Effector memory CD8-positive, alpha-beta T cell (primary cell): Measurements from ENCODE around the gene ABCB10.
"Not testable (repeated sequence)": the region's sequence is repeated elsewhere in the genome, so short reads cannot be mapped to it uniquely, and the experiment has no call there.

Source experiments
- ATAC-seq: fragments of 150-1000 bp; cut with Tn5 transposase; replicated peaks from 2 replicates; pipeline ENCODE4 v1.10.0; 2021; ENCODE audit warnings: mild to moderate bottlenecking, moderate library complexity
- DNase-seq, 3 experiments: peaks; one replicate each; pipeline ENCODE4 v3.0.0; 2021
- H3K27ac Mint-ChIP-seq, 2 donors: one replicate each; pipeline ENCODE4 v1.8.0; 2022; ENCODE audit warnings: mild to moderate bottlenecking in 2 of 2, mixed read lengths in 2 of 2, moderate library complexity in 2 of 2
- H3K27me3 Mint-ChIP-seq, 2 donors: one replicate each; pipeline ENCODE4 v1.8.0; 2022; ENCODE audit warnings: mixed read lengths in 2 of 2
- H3K36me3 Mint-ChIP-seq: one replicate; pipeline ENCODE4 v1.8.0; 2022; ENCODE audit warnings: mild to moderate bottlenecking, moderate library complexity, mixed read lengths; ENCODE audit not compliant: insufficient read depth
- H3K4me1 Mint-ChIP-seq, 2 donors: one replicate each; pipeline ENCODE4 v1.8.0; 2022; ENCODE audit warnings: low read depth in 2 of 2, mixed read lengths in 2 of 2
- H3K4me3 Mint-ChIP-seq, 2 donors: one replicate each; pipeline ENCODE4 v1.8.0; 2022; ENCODE audit warnings: mild to moderate bottlenecking in 2 of 2, mixed read lengths in 2 of 2, moderate library complexity in 2 of 2
- H3K9me3 Mint-ChIP-seq, 2 donors: one replicate each; pipeline ENCODE4 v1.8.0; 2022; ENCODE audit warnings: mixed read lengths in 2 of 2
- total RNA-seq, 9 experiments: gene quantifications; one replicate each; lab custom pipeline; 2026; lab: John Stamatoyannopoulos, UW

Gene ABCB10
- 25.1 to 44.6 (median 34.1) reads per million in 9 experiments for total RNA-seq

DNA sequence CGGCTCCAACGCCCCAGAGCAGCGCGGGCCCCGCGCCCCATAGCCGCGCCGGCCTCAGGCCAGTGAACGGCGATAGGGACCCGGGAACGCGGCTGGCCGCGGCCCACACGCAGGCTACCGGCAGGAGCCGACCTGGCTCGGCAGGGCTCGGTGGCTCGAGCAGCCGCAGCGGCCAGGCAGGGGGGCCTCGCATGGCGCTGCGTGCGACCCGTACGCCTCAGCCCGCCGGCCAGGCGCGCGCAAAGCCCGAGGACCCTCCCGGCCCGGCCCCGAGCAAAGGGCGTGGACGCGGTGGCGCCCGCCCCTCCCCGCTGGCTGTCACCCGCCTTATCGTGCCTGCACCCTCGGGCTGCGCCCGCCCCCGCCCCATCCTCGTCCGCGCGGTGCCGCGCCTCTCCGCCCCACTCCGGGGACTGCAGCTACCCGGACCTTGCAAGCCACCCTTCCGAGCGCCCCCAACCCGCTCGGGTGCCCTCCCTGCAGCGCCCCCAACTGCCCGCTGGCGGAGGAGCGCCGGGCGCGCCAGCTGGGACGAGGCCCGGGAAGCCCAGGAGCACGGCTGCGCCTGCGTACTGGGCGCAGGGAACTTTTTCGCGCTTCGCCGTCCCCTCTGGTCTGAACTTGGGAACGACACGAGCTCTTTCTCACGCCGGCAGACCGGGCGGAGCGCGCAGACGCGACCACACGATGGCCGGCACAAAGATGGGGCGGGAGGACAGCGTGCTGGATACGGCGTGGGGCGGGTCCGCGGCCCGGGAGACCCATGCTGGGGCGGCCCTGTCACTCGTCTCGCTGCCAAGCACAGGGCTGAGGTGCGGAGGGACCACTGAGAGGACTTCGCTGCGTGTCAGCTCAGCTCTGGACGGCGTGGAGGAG, at the start of gene ABCB10:
ABCB10 (minus strand) TSS at position 248 of the 876 bp plus-strand sequence; CDS start at position 193, 55 bp downstream.
- peak within 1 kb of the TSS; percentile 92 to 94 for H3K4me3 Mint-ChIP-seq
- peak within 1 kb of the TSS; percentile 83 to 87 for H3K27ac Mint-ChIP-seq

DNA sequence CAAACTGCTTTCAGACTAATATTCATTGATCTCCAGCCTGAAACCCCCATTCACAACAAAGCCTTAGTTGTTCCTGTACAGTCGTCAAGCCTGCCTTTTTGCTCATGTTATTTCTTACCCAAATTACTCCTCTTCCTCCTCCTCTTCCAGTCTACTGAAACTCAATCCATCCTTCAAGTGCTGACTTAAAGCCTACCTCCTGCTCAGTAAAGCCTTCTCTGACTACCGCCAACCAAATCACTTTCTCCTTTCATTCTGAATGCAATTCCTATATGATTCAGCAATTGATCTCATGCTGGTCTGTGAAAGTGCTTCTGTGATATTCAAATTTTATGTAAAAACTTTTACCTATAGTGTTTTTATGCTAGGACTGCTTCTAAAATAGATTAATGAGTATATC, 48.9 kb upstream of the ABCB10 start:
- Mint-ChIP-seq H3K4me3 (no peak overlapping the region), H3K27me3 (no peaks in the 10 kb centered on the region), H3K4me1 (peaks cover 0 to 4% of the 10 kb centered on the region in 2 donors), H3K9me3 (no peaks in the 10 kb centered on the region), H3K27ac (peak overlapping the region in 1 of 2 donors; percentile 33), H3K36me3 (peaks cover 66% of the 10 kb centered on the region)
- DNase-seq (no peak), ATAC-seq (no peak)

More for the DNA sequence above, at the start of gene ABCB10:
- peaks cover 29 to 37% of the 10 kb centered on the region in 2 donors for H3K4me1 Mint-ChIP-seq
- DNase-seq (peak; percentile 62 to 71 (median 67)), ATAC-seq (peak; percentile 79)
- no peaks in the 10 kb centered on the region for H3K27me3 Mint-ChIP-seq
- H3K36me3 Mint-ChIP-seq = peaks cover 12% of the 10 kb centered on the region
- H3K9me3 Mint-ChIP-seq = no peaks in the 10 kb centered on the region

DNA sequence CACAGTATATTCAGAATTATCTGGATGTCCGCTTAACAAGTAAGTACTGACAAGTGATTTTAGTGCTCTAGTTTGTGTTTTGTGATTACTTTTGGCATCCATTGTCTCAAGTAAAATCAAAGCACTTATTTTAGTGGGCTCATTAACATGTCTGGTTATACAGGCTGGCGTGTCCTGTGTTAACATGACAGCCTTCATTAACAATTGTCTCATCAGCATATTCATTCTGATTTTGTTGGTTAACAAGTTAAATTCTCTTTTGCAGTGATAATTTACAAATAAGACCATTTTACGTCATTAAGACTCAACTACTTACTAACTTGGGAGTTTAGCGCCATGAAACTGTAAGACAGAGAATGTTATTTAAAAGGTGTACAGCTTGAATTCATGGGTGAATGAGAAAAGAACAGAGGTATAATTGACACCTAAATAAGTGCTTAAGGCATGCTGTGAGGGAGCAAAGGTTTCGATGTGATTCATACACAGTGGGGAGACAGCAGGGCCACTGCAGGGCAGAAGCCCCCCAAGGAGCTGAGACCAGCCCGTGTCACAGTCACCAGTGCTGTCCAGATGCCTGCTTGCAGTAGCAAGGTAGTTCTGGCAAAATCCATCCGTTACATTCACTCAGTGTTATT, 45.0 kb upstream of the ABCB10 start:
- no peak for ATAC-seq
- no peak overlapping the region for H3K27ac Mint-ChIP-seq
- H3K4me3 Mint-ChIP-seq = no peak overlapping the region
- peaks cover 54% of the 10 kb centered on the region for H3K36me3 Mint-ChIP-seq
- H3K4me1 Mint-ChIP-seq = peaks cover 3 to 4% of the 10 kb centered on the region in 2 donors
- H3K9me3 Mint-ChIP-seq = no peaks in the 10 kb centered on the region
- DNase-seq = no peak
- no peaks in the 10 kb centered on the region for H3K27me3 Mint-ChIP-seq

GRCh38 chr1:229600229-229600628, 41.7 kb upstream of the ABCB10 start:
- Mint-ChIP-seq H3K27ac (peak overlapping the region in 1 of 2 donors; percentile 38), H3K27me3 (no peaks in the 10 kb centered on the region), H3K36me3 (peaks cover 36% of the 10 kb centered on the region), H3K4me3 (no peak overlapping the region), H3K9me3 (no peaks in the 10 kb centered on the region), H3K4me1 (peaks cover 5 to 8% of the 10 kb centered on the region in 2 donors)
- DNase-seq (no peak), ATAC-seq (no peak)

DNA sequence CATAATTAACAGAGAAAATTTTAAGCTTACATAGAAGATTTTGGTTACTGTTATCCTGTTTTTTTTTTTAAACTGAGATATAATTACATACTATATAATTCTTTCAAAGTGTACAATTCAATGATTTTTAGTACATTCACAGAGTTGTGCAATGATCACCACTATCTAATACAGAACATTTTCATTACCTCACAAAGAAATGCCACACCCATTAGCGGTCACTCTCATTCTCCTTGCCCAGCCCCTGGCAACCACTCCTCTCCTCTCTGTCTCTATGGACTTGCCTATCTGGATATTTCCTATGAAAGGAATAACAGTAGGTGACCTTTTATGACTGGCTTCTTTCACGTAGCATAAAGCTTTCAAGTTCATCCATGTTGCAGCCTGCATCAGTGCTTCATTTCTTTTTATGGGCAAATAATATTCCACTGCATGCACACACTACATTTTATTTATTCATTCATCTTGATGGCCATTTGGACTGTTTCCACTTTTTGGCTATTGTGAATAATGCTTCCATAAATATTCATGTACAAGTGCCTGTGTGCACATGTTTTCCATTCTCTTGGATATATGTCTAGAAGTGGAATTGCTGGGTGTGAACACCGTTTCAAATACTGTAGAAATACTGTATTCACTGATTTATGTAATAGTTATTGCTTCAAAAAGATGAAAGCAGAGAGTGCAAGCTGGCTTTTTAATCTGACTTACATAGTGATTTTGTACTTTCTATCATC, 40.9 kb upstream of the ABCB10 start:
- no peak overlapping the region for H3K4me3 Mint-ChIP-seq
- peaks cover 5 to 8% of the 10 kb centered on the region in 2 donors for H3K4me1 Mint-ChIP-seq
- H3K36me3 Mint-ChIP-seq = peaks cover 33% of the 10 kb centered on the region
- H3K27me3 Mint-ChIP-seq = no peaks in the 10 kb centered on the region
- DNase-seq = no peak
- peak overlapping the region; percentile 20 to 62 for H3K27ac Mint-ChIP-seq
- ATAC-seq = no peak
- no peaks in the 10 kb centered on the region for H3K9me3 Mint-ChIP-seq

- peaks cover 5 to 8% of the 10 kb centered on the region in 2 donors for H3K4me1 Mint-ChIP-seq
- no peak overlapping the region for H3K4me3 Mint-ChIP-seq
- no peaks in the 10 kb centered on the region for H3K27me3 Mint-ChIP-seq
- DNase-seq = no peak
- no peak for ATAC-seq
- peak overlapping the region in 1 of 2 donors; percentile 10 for H3K27ac Mint-ChIP-seq
- H3K9me3 Mint-ChIP-seq = no peaks in the 10 kb centered on the region
- peaks cover 40% of the 10 kb centered on the region for H3K36me3 Mint-ChIP-seq
These were observed 39.4 kb upstream of the ABCB10 start for GRCh38 chr1:229597877-229598276.

- no peaks in the 10 kb centered on the region for H3K27me3 Mint-ChIP-seq
- ATAC-seq = no peak
- H3K36me3 Mint-ChIP-seq = peaks cover 40% of the 10 kb centered on the region
- no peak overlapping the region for H3K27ac Mint-ChIP-seq
- no peaks in the 10 kb centered on the region for H3K9me3 Mint-ChIP-seq
- H3K4me3 Mint-ChIP-seq = no peak overlapping the region
- H3K4me1 Mint-ChIP-seq = peaks cover 5 to 8% of the 10 kb centered on the region in 2 donors
- no peak for DNase-seq
These were observed 38.6 kb upstream of the ABCB10 start for GRCh38 chr1:229596925-229597699.

- H3K4me3 Mint-ChIP-seq, DNase-seq, ATAC-seq, H3K4me1 Mint-ChIP-seq, H3K9me3 Mint-ChIP-seq, H3K27ac Mint-ChIP-seq, H3K27me3 Mint-ChIP-seq: not testable (repeated sequence)
- peaks cover 32% of the 10 kb centered on the region for H3K36me3 Mint-ChIP-seq
These were observed 37.4 kb upstream of the ABCB10 start for GRCh38 chr1:229595876-229596275.

GRCh38 chr1:229594227-229595008, 35.9 kb upstream of the ABCB10 start:
- Mint-ChIP-seq H3K4me3 (no peak overlapping the region), H3K4me1 (peaks cover 4 to 8% of the 10 kb centered on the region in 2 donors), H3K36me3 (peaks cover 25% of the 10 kb centered on the region), H3K27me3 (no peaks in the 10 kb centered on the region), H3K27ac (no peak overlapping the region), H3K9me3 (no peaks in the 10 kb centered on the region)
- DNase-seq = no peak
- ATAC-seq = no peak

DNA sequence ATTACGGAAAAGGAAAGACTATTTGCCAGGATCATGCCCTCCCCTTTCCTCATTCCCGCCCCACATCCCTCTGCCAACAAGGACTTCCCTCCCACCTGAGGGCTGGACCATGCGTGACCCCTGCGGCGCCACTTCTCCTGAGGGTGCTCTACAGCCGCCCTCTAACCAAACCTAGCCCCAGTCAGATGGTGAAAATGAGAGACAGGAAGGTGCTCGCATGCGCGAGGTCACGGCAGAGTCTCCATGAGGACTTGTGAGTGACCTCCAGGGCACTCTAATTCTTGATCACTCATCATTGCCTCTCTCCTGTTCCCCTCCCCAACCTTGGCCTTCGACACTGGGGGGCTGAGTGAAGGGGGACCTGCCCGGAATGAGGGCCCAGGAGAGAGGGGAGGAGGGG, 35.3 kb upstream of the ABCB10 start:
- ATAC-seq (no peak), DNase-seq (no peak)
- H3K36me3 Mint-ChIP-seq = peaks cover 25% of the 10 kb centered on the region
- H3K9me3 Mint-ChIP-seq = no peaks in the 10 kb centered on the region
- H3K4me1 Mint-ChIP-seq = peaks cover 2 to 8% of the 10 kb centered on the region in 2 donors
- H3K4me3 Mint-ChIP-seq = no peak overlapping the region
- no peak overlapping the region for H3K27ac Mint-ChIP-seq
- H3K27me3 Mint-ChIP-seq = no peaks in the 10 kb centered on the region

DNA sequence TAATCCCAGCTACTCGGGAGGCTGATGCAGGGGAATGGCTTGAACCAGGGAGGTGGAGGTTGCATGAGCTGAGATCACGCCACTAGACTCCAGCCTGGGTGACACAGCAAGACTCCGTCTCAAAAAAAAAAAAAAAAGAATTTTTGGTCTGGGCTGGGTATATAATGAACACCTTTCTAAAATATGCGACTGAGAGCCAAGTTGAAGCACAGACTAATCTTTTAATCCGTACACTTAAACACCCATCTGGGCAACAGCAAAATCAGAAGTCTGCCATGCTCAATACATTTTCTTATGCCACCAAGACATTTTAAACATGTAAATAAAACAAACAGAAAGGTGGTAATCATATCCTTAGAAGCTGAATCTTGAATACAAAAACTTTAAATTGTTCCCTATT, 31.6 kb upstream of the ABCB10 start:
- Mint-ChIP-seq H3K27me3 (no peaks in the 10 kb centered on the region), H3K9me3 (no peaks in the 10 kb centered on the region), H3K4me3 (no peak overlapping the region), H3K36me3 (peaks cover 18% of the 10 kb centered on the region), H3K4me1 (no peaks in the 10 kb centered on the region), H3K27ac (no peak overlapping the region)
- ATAC-seq (no peak), DNase-seq (no peak)

GRCh38 chr1:229585338-229585737, 26.8 kb upstream of the ABCB10 start:
- DNase-seq = no peak
- ATAC-seq = no peak
- H3K27me3 Mint-ChIP-seq = no peaks in the 10 kb centered on the region
- H3K9me3 Mint-ChIP-seq = no peaks in the 10 kb centered on the region
- no peak overlapping the region for H3K27ac Mint-ChIP-seq
- peaks cover 4% of the 10 kb centered on the region for H3K36me3 Mint-ChIP-seq
- no peak overlapping the region for H3K4me3 Mint-ChIP-seq
- H3K4me1 Mint-ChIP-seq = no peaks in the 10 kb centered on the region
